Mammary microvascular endothelial cell (primary cell): ENCODE measurements around the gene HSD11B1. TPM values are rescaled to one million over a fixed set of nuclear protein-coding genes. Genes with fewer than 3 reads are reported as not detected.

Experiments
- total RNA-seq: library from RNA; depleted of rRNA; stranded (reverse); fragments of >200 nt; gene quantifications from 2 replicates; pipeline ENCODE4 v1.2.3, GENCODE V29; 2015

Gene HSD11B1
- total RNA-seq: 0.10 and 0.13 TPM in 2 replicates

GRCh38 chr1:209704584-209704983 lies at the start of gene HSD11B1:
Gene HSD11B1, plus strand, starts transcription at chr1:209704846. Its CDS starts 97 bp downstream, at chr1:209704943.

GRCh38 chr1:209674957-209675564 lies 29.6 kb upstream of the HSD11B1 start, which contains the start of gene G0S2:
Gene G0S2, plus strand, starts transcription at chr1:209675412. Its CDS starts 273 bp downstream, at chr1:209675685.

GRCh38 chr1:209755926-209756614 lies 51.4 kb downstream of the HSD11B1 start, which contains the start of gene TRAF3IP3:
Gene TRAF3IP3, plus strand, starts transcription at chr1:209756053. Its CDS starts 3,987 bp downstream, at chr1:209760040.

Other genes with a start within 250 kb of the HSD11B1 start
- gene CAMK1G, start 121.1 kb upstream of the HSD11B1 start, total RNA-seq: not detected in 2 replicates
- gene LAMB3, start 52.4 kb upstream of the HSD11B1 start, total RNA-seq: 33.9 and 40.1 TPM in 2 replicates
- 52.2 and 54.6 TPM in 2 replicates for gene G0S2, start 29.4 kb upstream of the HSD11B1 start, total RNA-seq
- gene TRAF3IP3, start 51.2 kb downstream of the HSD11B1 start, total RNA-seq: not detected in 2 replicates
- gene C1orf74, start 79.7 kb downstream of the HSD11B1 start, total RNA-seq: 1.9 and 2.5 TPM in 2 replicates
- 0.33 and 0.44 TPM in 2 replicates for gene IRF6, start 101.3 kb downstream of the HSD11B1 start, total RNA-seq
- gene UTP25, start 123.1 kb downstream of the HSD11B1 start, total RNA-seq: 9.3 and 12.3 TPM in 2 replicates
- gene SYT14, start 233.4 kb downstream of the HSD11B1 start, total RNA-seq: 0.34 and 0.73 TPM in 2 replicates